IMR-90 (cell line): Measurements from ENCODE around the gene RTKN. TPM values are rescaled to one million over a fixed set of nuclear protein-coding genes. Genes with fewer than 3 reads are reported as not detected.

ENCODE experiments used
- ATAC-seq: fragments of 200-7000 bp; cut with Tn5 transposase; 2 replicates; pipeline ENCODE4 v1.9.1; 2020; ENCODE audit warnings: low read depth, mild to moderate bottlenecking, moderate library complexity
- BruUV-seq: library from RNA; stranded (reverse); fragments of 400-500 nt; replicated peaks from 2 replicates; lab custom pipeline; 2021; lab: Mats Ljungman, UMichigan
- CTCF ChIA-PET: fragments of 300-600 bp; formaldehyde crosslinking; extraction: SDS; loops from one replicate; lab custom pipeline; 2021; ENCODE audit warnings: antibody characterized with exemption; lab: Yijun Ruan, JAX
- POLR2A ChIA-PET: fragments of 300-600 bp; sonication (Branson Sonifier 250); formaldehyde crosslinking; loops from one replicate; lab custom pipeline; 2022; ENCODE audit warnings: antibody characterized with exemption; ENCODE audit not compliant: unreplicated experiment; lab: Charles Lee
- DNase-seq: peaks from one replicate; pipeline ENCODE4 v3.0.0; 2013
- H2AFZ ChIP-seq: replicated peaks from 2 replicates; pipeline ENCODE3; 2013; ENCODE audit warnings: low read length, mild to moderate bottlenecking; ENCODE audit not compliant: poor library complexity
- H2AK5ac ChIP-seq: 2 replicates; pipeline ENCODE4 v1.6.1; 2013; ENCODE audit warnings: low read depth, low read length, inconsistent platforms
- H2AK9ac ChIP-seq: replicated peaks from 2 replicates; pipeline ENCODE3; 2013; ENCODE audit warnings: mild to moderate bottlenecking, low read depth, low read length, moderate library complexity; ENCODE audit not compliant: poor library complexity
- H2BK120ac ChIP-seq: 2 replicates; pipeline ENCODE4 v1.6.1; 2013; ENCODE audit warnings: low read depth, low read length, inconsistent platforms
- H2BK15ac ChIP-seq: 3 replicates; pipeline ENCODE4 v1.6.1; 2013; ENCODE audit warnings: low read depth, low read length, inconsistent platforms
- H2BK20ac ChIP-seq: 2 replicates; pipeline ENCODE4 v1.6.1; 2013; ENCODE audit warnings: low read depth, mild to moderate bottlenecking, inconsistent platforms, low read length, moderate library complexity
- H2BK5ac ChIP-seq: 2 replicates; pipeline ENCODE4 v1.6.1; 2013; ENCODE audit warnings: mild to moderate bottlenecking, low read depth, low read length, inconsistent platforms; ENCODE audit not compliant: poor library complexity, severe bottlenecking
- H3K14ac ChIP-seq: replicated peaks from 2 replicates; pipeline ENCODE4 v1.6.1; 2013; ENCODE audit warnings: low read depth, low read length, inconsistent platforms
- H3K18ac ChIP-seq: 2 replicates; pipeline ENCODE4 v1.6.1; 2013; ENCODE audit warnings: low read depth, low read length, control low read depth
- H3K23ac ChIP-seq: 2 replicates; pipeline ENCODE4 v1.6.1; 2013; ENCODE audit warnings: low read depth, low read length, inconsistent platforms
- H3K27ac ChIP-seq: 2 replicates; pipeline ENCODE4 v1.5.1; 2013; ENCODE audit warnings: mild to moderate bottlenecking, control low read depth, low read length; ENCODE audit not compliant: insufficient read depth
- H3K27me3 ChIP-seq: 2 replicates; pipeline ENCODE4 v1.6.1; 2013; ENCODE audit warnings: low read length; ENCODE audit not compliant: control insufficient read depth, insufficient read depth
- H3K36me3 ChIP-seq: 2 replicates; pipeline ENCODE4 v1.6.1; 2013; ENCODE audit warnings: low read length, mixed read lengths; ENCODE audit not compliant: control insufficient read depth, insufficient read depth
- H3K4ac ChIP-seq: 2 replicates; pipeline ENCODE4 v1.6.1; 2013; ENCODE audit warnings: low read depth, low read length, inconsistent platforms
- H3K4me1 ChIP-seq: 2 replicates; pipeline ENCODE4 v1.6.1; 2013; ENCODE audit warnings: low read length, mixed read lengths; ENCODE audit not compliant: control insufficient read depth, insufficient read depth
- H3K4me2 ChIP-seq: 2 replicates; pipeline ENCODE4 v1.6.1; 2013; ENCODE audit warnings: low read depth, mild to moderate bottlenecking, control low read depth, low read length, moderate library complexity
- H3K4me3 ChIP-seq: 2 replicates; pipeline ENCODE4 v1.5.1; 2013; ENCODE audit warnings: low read depth, mild to moderate bottlenecking, control low read depth, low read length, moderate library complexity; ENCODE audit not compliant: insufficient read depth
- H3K56ac ChIP-seq: 2 replicates; pipeline ENCODE4 v1.6.1; 2013; ENCODE audit warnings: low read length, inconsistent platforms; ENCODE audit not compliant: insufficient read depth; ENCODE audit errors: extremely low read depth
- H3K79me1 ChIP-seq, 2 experiments: 2 replicates each; pipeline ENCODE4 v1.6.1; 2013; ENCODE audit warnings: low read length in 2 of 2, inconsistent platforms in 1 of 2, low read depth in 1 of 2
- H3K9ac ChIP-seq: 2 replicates; pipeline ENCODE4 v1.6.1; 2013; ENCODE audit warnings: low read depth, low read length, control low read depth
- H3K9me1 ChIP-seq: 2 replicates; pipeline ENCODE4 v1.6.1; 2013; ENCODE audit warnings: low read length, inconsistent platforms; ENCODE audit not compliant: insufficient read depth
- H3K9me3 ChIP-seq: 2 replicates; pipeline ENCODE4 v1.6.1; 2013; ENCODE audit warnings: low read length; ENCODE audit not compliant: control insufficient read depth, insufficient read depth
- H4K20me1 ChIP-seq: 2 replicates; pipeline ENCODE4 v1.6.1; 2013; ENCODE audit warnings: low read length, inconsistent platforms; ENCODE audit not compliant: insufficient read depth
- H4K5ac ChIP-seq: 2 replicates; pipeline ENCODE4 v1.6.1; 2013; ENCODE audit warnings: mild to moderate bottlenecking, low read depth, low read length, control low read depth
- H4K8ac ChIP-seq, 2 experiments: 2 replicates each; pipeline ENCODE4 v1.6.1; 2013; ENCODE audit warnings: low read depth in 2 of 2, low read length in 2 of 2, control low read depth in 1 of 2, inconsistent platforms in 1 of 2
- H4K91ac ChIP-seq: 2 replicates; pipeline ENCODE4 v1.6.1; 2013; ENCODE audit warnings: low read depth, low read length, inconsistent platforms; ENCODE audit not compliant: insufficient read depth
- BHLHE40 ChIP-seq: fragments of 150-350 bp; IDR thresholded peaks from 2 replicates; pipeline ENCODE4 v1.6.1; 2016; ENCODE audit warnings: mild to moderate bottlenecking, low read depth, low read length
- MXI1 ChIP-seq: IDR thresholded peaks from 2 replicates; pipeline ENCODE4 v1.6.1; 2012; ENCODE audit warnings: low read depth, mild to moderate bottlenecking, low read length, moderate library complexity, borderline replicate concordance
- NFE2L2 ChIP-seq: fragments of 150-350 bp; IDR thresholded peaks from 2 replicates; pipeline ENCODE4 v1.6.1; 2016; ENCODE audit warnings: low read depth, mild to moderate bottlenecking, low read length
- POLR2A ChIP-seq: IDR thresholded peaks from 2 replicates; pipeline ENCODE4 v1.6.1; 2012; ENCODE audit warnings: mild to moderate bottlenecking, low read depth, low read length
- RAD21 ChIP-seq: IDR thresholded peaks from 2 replicates; pipeline ENCODE4 v1.6.1; 2012; ENCODE audit warnings: low read length, improper control_type of control experiment
- RCOR1 ChIP-seq: IDR thresholded peaks from 2 replicates; pipeline ENCODE4 v1.6.1; 2012; ENCODE audit warnings: mild to moderate bottlenecking, low read length, improper control_type of control experiment; ENCODE audit not compliant: insufficient replicate concordance
- RFX5 ChIP-seq: IDR thresholded peaks from 2 replicates; pipeline ENCODE4 v1.8.0; 2012; ENCODE audit warnings: low read depth, mild to moderate bottlenecking, low read length, moderate library complexity
- SMC3 ChIP-seq: fragments of 150-350 bp; IDR thresholded peaks from 2 replicates; pipeline ENCODE4 v1.6.1; 2016; ENCODE audit warnings: low read depth, mild to moderate bottlenecking, antibody characterized with exemption, low read length, moderate library complexity
- USF2 ChIP-seq: fragments of 150-350 bp; IDR thresholded peaks from 2 replicates; pipeline ENCODE4 v1.6.1; 2017; ENCODE audit warnings: mild to moderate bottlenecking, antibody characterized with exemption, low read length, low read depth
- WGBS, 2 experiments: methylation state at CpG; one replicate each; pipeline versions ENCODE4 v1.1.5 to v1.1.7; 2013; ENCODE audit warnings: missing lambda C conversion rate in 2 of 2; ENCODE audit not compliant: insufficient read length in 1 of 2; ENCODE audit errors: extremely low coverage in 2 of 2; 5-methylcytosine and 5-hydroxymethylcytosine counted together
- dilution Hi-C: fragments of 300-500 bp; cut with HindIII; formaldehyde crosslinking; loops from one replicate; pipeline ENCODE4 v1.14.3; 2018; ENCODE audit warnings: low sequenced_read_pairs; ENCODE audit not compliant: unreplicated experiment
- in situ Hi-C: fragments of 300-500 bp; cut with MboI; formaldehyde crosslinking; loops from 3 replicates; pipeline ENCODE4 v1.14.3; 2019; ENCODE audit warnings: low sequenced_read_pairs, inconsistent platforms, mixed read lengths
- intact Hi-C: fragments of 100-400 bp; cut with micrococcal nuclease; formaldehyde crosslinking; loops from 2 replicates; pipeline ENCODE4 v1.10.0; 2022
- polyA plus RNA-seq, 3 experiments: library from polyadenylated mRNA; depleted of rRNA; stranded (reverse); fragments of >200 nt; gene quantifications; 2 replicates each; pipeline ENCODE4 v1.2.3, GENCODE V29; 2012; ENCODE audit warnings: low replicate concordance in 1 of 3
- total RNA-seq: library from RNA; depleted of rRNA; stranded (reverse); fragments of >200 nt; gene quantifications from 2 replicates; pipeline ENCODE4 v1.2.3, GENCODE V29; 2012

The RTKN gene
- total and polyA plus RNA-seq, 2 of the 4 experiments (the other 2 are of a cell fraction): 11.1 to 19.7 TPM

GRCh38 chr2:74447230-74447999 lies 5.7 kb upstream of the RTKN start:
- no peak for TF ChIP-seq NFE2L2
- no peak for TF ChIP-seq POLR2A
- no peak for TF ChIP-seq USF2
- TF ChIP-seq RFX5: no peak
- no peak for TF ChIP-seq SMC3
- no peak for TF ChIP-seq RCOR1
- no peak for TF ChIP-seq RAD21
- TF ChIP-seq MXI1: no peak
- no peak for TF ChIP-seq BHLHE40
- dilution Hi-C loops: no loop called here

More at GRCh38 chr2:74447230-74447999, 5.7 kb upstream of the RTKN start:
- Histone ChIP-seq H2AK9ac (no peak overlapping the region), H3K27me3 (peaks cover 5% of the 10 kb centered on the region; the same call in 1 of the 2 replicates), H2BK5ac (no peak overlapping the region), H3K79me1 (no peaks in the 10 kb centered on the region), H3K14ac (no peak overlapping the region), H2BK120ac (no peak overlapping the region), H2AFZ (no peak overlapping the region), H2AK5ac (no peak overlapping the region), H3K9me3 (no peaks in the 10 kb centered on the region), H3K36me3 (no peaks in the 10 kb centered on the region), H3K4me2 (no peak overlapping the region), H4K8ac (no peak overlapping the region), H3K23ac (no peak overlapping the region), H3K9ac (no peak overlapping the region), H4K20me1 (no peaks in the 10 kb centered on the region), H2BK20ac (no peak overlapping the region), H3K4ac (no peak overlapping the region), H3K4me3 (no peak overlapping the region), H3K4me1 (no peaks in the 10 kb centered on the region), H4K91ac (no peak overlapping the region), H3K18ac (no peak overlapping the region), H3K27ac (no peak overlapping the region), H3K9me1 (no peaks in the 10 kb centered on the region), H3K56ac (no peak overlapping the region), H2BK15ac (no peak overlapping the region), H4K5ac (no peak overlapping the region)
- in situ Hi-C loops (no loop called here), intact Hi-C loops (no loop called here)
- ChIA-PET CTCF (interaction anchor here (0.7 kb wide), 1 partner anchor 10 kb away, joined by 4 read pairs; no protein-coding TSS in a partner anchor), POLR2A (no interaction called here)
- DNase-seq (no peak), ATAC-seq (no peak)
- no CpG with 5 or more reads among the region's 5 CpGs for WGBS, 2 experiments
- no TSS peak for BruUV-seq
